Measurements from ENCODE around the gene FRK.
"Not testable (repeated sequence)": the region's sequence is repeated elsewhere in the genome, so short reads cannot be mapped to it uniquely, and the experiment has no call there.

DNA sequence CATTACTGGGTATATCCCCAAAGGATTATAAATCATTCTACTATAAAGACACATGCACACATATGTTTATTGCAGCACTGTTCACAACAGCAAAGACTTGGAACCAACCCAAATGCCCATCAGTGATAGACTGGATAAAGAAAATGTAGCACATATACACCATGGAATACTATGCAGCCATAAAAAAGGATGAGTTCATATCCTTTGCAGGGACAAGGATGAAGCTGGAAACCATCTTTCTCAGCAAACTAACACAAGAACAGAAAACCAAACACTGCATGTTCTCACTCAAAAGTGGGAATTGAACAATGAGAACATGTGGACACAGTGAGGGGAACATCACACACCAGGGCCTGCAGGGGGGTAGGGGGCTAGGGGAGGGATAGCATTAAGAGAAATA, 14.4 kb downstream of the FRK start:
- TF ChIP-seq, protein P1, sequence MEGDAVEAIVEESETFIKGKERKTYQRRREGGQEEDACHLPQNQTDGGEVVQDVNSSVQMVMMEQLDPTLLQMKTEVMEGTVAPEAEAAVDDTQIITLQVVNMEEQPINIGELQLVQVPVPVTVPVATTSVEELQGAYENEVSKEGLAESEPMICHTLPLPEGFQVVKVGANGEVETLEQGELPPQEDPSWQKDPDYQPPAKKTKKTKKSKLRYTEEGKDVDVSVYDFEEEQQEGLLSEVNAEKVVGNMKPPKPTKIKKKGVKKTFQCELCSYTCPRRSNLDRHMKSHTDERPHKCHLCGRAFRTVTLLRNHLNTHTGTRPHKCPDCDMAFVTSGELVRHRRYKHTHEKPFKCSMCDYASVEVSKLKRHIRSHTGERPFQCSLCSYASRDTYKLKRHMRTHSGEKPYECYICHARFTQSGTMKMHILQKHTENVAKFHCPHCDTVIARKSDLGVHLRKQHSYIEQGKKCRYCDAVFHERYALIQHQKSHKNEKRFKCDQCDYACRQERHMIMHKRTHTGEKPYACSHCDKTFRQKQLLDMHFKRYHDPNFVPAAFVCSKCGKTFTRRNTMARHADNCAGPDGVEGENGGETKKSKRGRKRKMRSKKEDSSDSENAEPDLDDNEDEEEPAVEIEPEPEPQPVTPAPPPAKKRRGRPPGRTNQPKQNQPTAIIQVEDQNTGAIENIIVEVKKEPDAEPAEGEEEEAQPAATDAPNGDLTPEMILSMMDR (conservative IDR thresholded peaks at IDR 0.05; ENCODE audit: low read length): not testable (repeated sequence)
- not testable (repeated sequence) for TF ChIP-seq EZH2phosphoT487 (IDR thresholded peaks at IDR 0.05; ENCODE audit: borderline replicate concordance, low read depth, low read length)

All from OCI-LY7 (cell line).